NCI-H2171 treated with DMSO at 0.1 percent for 48 hours (cell line): Measurements from ENCODE around the gene GRK5.

Source experiments
- DNase-seq: peaks from one replicate; lab custom pipeline; 2025; lab: John Stamatoyannopoulos, UW

Gene GRK5

DNA sequence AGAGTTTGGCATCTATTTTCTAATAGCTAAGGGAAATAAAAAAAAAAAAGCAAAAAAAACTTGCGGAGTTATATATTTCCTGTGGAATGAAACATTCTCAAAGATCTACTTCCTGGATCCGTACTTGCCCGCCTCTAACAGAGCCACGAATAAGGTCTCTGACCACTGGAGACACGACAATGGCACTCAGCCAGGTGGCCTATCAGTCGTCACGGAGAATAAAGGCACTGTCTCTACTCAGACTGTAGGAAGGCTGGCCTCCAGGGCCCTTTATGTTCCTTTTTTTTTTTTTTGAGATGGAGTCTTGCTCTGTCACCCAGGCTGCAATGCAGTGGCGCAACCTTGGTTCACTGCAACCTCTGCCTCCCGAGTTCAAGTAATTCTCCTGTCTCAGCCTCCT lies 276.5 kb downstream of the GRK5 start:
- DNase-seq: no peak

DNA sequence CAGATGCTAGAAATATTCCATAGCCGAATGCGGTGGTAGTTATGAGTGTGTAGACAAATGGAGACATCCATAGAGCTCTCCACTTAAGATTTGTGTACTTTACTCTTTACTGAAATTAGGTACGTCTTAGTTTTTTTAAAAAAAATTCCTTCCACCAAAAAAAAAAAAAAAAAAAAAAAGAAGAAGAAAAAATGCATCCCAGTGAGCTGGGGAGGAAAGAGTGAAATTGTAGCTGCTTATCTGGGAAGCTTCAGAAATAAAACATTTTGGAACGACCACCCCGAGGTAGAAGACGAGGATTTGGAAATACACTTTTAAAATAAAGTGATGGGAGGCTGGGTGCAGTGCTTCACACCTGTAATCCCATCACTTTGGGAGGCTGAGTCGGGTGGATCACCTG lies 281.3 kb downstream of the GRK5 start:
- no peak for DNase-seq

DNA sequence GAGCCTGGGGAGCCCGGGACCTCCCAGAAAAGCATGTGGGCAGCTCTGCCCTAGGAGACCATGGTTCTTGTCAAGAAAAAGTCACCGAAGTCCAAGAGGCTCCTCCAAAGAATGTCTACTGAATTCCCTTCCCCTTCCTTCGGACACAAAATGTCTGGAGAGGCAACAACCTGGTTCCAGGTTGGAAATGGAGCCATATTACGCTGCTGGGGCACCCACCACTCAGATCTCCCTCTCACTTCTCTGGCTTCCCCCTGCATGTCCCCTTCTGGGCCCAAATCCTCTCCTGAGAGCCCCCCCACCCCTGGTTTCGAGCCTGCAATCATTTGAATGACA lies 282.6 kb downstream of the GRK5 start:
- no peak for DNase-seq

- DNase-seq: peak; percentile 3
Measured at GRCh38 chr10:119491966-119492757, 284.8 kb downstream of the GRK5 start.

- no peak for DNase-seq
Measured at GRCh38 chr10:119493155-119493554, 285.8 kb downstream of the GRK5 start.

DNA sequence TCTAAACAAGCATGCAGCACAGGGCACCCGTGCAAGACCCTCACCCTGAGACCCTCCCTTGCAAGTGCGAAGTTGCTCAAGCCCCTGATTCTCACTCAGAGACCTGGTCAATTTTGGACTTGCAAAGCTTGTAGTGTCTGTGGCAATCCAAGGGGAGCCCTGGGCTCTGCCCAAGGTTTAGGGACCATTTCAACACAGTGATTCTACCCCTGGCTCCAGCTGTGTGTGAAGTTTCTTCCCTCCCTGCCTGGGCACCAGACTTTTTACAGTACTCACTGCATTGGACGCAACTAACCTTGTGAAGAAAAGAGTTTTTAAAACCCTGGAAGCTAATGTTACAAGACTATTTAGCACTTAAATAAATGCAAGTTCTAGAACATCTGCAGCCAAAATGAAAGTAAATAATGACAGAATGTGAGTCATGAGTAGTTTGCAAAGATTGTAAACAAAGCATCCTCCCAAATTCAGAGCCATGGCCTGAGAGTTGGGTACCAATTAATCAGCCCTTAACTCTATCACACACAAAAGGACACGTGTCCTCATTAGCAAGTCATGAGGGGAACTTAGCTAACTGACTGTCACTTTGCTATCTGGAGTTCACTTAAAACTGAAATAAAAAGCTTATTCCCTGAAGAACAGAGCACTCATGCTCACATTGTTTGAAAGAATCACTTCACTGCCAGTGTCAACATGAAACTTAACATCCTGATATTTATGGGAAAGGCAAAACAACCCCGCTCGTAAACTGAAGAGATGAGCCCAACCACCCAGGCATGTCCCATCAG lies 287.1 kb downstream of the GRK5 start:
- no peak for DNase-seq

DNA sequence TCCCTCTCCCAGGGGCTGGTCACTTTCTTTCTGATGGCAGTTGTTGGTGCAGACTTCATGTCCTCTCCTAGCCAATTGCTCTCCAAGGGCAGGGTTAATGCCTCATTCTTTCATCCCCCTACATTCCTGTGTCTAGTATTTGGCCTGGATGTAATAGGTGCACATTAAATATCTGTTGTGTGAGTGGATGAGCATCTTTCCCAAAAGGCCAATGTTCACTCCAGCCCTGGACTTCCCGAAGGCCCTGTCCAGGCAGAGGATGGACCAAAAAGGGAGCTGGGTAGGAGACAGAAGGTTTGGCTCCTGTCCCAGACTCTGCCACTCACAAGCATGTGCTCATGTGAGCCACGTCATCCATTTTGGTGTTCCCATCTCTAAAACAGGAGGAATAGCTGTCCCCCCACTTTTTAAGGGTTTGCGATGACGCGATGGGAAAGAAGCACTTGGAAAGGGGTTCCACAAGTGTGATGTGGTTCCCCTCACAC lies 287.7 kb downstream of the GRK5 start:
- DNase-seq: no peak

GRCh38 chr10:119495545-119495944 lies 288.2 kb downstream of the GRK5 start:
- no peak for DNase-seq

- no peak for DNase-seq
Measured at GRCh38 chr10:119496273-119496672, 288.9 kb downstream of the GRK5 start.

DNA sequence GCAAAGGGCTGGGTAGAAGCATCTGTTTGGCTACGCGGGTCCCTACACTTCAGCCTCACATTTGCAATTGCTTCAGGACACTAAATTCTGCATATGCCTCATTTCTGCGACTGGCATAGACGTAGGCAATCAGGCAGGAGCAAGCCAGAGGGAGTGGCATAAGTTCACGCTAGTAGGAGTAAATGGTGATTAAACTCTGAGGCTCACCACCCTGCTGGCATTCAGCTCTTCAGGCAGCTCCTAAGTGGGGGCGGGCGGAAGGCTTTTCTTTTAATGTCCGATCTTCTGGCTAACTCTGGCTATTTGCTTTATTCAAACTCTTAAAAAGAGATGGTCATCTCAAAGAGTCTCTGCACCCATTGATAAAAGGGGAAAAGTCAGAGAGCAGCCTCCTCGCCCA lies 289.9 kb downstream of the GRK5 start:
- DNase-seq: no peak

DNA sequence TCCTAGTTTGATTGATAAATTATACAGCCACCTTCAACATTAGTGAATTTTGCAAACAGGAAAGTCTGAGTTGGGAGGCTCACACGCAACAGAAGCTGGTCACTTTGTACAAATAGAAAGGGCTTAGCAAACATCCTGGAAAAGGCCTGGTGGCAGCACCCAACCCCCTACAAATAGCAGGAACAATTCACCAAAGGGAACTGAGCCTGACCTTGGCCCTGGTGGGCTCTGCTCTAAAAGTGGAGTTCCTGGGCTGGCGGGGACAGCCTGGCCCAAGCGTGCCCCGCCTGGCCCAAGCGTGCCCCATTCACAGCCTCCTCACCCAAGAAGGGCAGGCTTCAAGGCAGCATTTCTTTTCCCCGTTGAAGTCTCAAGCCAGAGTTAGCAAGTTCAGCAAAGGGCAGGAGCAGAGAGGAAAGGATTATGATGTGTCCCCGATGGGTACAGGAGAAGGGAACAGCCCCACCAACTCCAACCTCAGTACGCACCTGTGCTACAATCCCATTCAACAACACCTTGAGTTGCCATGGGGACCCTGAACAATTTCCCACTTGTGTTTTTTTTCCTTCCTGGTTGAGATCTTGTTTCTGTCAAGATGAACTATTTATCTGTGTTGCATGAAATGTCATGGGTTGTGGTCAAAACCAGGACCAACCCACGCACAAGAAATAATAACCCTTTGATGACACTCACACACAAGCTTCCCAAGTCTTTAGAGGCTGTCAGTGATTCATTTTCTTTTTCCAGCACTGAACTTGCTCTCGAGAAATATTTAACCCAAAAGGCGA lies 291.7 kb downstream of the GRK5 start:
- no peak for DNase-seq

DNA sequence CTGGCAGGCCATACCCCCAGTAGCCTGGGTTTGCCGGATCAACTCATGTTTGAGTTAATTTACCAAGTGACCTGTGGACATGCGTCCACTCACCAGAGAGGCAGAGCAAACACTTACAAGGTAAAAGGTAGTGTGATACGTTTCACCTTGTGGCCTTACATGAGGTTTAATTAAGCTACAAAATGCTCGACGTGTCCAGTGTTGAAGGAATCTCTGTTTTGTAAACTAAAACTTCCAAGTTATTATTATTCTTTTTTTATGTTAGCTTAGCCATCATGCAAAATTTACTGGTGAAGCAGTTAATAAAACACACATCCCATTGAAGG lies 292.3 kb downstream of the GRK5 start:
- DNase-seq: no peak

DNA sequence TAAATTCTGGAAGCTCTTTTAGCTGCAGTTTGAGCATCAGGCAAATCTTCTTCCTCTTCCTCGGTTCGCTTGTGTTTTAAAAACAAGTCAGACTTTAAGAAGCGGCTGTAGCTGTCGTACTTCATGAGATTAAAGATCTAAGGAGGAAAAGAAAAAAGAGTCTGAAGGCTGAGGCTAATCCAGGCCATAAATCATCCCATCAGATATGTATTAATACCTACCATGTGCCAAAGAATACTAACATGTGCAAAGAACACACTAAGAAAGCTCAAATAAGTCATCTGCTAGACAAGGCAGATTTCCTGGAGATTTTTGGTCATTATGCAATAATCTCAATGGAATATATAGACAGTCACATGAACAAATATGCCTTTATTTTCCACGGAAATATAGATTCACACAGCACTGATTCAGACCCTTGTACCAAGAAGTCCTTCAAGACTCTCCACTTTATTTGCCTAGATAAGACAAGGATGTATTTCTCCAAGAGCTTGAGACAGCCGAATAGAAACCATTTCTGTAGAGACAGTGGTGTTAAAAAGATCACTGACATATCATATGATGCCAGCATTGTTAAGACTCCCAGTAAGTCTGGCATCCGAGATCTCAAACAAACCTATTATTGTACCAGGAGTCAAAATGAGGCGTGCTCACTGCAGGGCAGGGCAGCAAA lies 292.9 kb downstream of the GRK5 start:
- DNase-seq: no peak

- DNase-seq: no peak
Measured at GRCh38 chr10:119500821-119501220, 293.4 kb downstream of the GRK5 start.

DNA sequence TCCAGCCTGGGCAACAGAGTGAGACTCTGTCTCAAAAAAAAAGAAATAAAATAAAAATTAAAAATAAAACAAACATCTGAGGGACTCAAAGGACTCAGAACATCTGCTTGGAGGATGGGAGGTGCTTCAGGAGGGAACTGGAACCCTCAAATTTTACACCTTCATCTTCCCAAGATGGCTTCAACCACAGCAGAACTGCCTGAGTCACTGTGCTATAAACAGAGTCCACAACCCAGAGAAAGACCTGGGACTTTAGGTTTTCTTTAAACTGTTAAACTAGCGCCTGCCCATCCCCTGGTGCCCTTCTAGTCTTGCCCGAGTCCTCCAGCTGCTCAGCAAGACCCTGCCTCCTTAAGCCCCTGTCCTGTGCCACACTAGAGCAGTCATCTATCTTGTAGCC lies 294.3 kb downstream of the GRK5 start:
- DNase-seq: no peak

GRCh38 chr10:119502209-119502608 lies 294.8 kb downstream of the GRK5 start:
- DNase-seq: peak; percentile 78

GRCh38 chr10:119502618-119503155 lies 295.3 kb downstream of the GRK5 start:
- no peak for DNase-seq

- DNase-seq: peak; percentile 8
Measured at GRCh38 chr10:119503821-119504220, 296.4 kb downstream of the GRK5 start.

- no peak for DNase-seq
Measured at GRCh38 chr10:119504651-119505050, 297.3 kb downstream of the GRK5 start.

DNA sequence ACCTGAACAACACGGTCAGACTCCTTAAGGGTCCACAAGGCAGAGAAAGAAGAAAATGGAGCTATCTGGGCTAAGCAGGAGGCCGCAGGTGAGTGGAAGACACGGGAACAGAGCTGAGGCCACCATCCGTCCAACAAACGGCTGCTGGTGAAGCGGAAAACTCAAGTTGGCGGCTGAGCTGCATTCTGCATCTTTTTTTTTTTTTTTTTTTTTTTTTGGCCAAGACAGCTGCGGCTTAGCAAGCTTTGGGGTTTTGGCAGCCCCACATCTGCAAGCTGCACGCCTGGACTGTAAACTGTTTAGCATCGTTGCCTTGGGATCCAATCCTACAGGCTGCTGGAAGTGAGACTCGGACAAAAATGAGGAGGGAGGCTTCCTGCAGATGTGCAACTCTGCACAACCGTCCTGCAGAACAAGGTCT lies 297.8 kb downstream of the GRK5 start:
- DNase-seq: peak; percentile 27
